ENCODE measurements around the gene TLL2. TPM values are rescaled to one million over a fixed set of nuclear protein-coding genes. Genes with fewer than 3 reads are reported as not detected.

Gene TLL2
- polyA plus RNA-seq, 2 of the 4 experiments (the other 2 are of a cell fraction): 0.08 to 0.13 TPM

DNA sequence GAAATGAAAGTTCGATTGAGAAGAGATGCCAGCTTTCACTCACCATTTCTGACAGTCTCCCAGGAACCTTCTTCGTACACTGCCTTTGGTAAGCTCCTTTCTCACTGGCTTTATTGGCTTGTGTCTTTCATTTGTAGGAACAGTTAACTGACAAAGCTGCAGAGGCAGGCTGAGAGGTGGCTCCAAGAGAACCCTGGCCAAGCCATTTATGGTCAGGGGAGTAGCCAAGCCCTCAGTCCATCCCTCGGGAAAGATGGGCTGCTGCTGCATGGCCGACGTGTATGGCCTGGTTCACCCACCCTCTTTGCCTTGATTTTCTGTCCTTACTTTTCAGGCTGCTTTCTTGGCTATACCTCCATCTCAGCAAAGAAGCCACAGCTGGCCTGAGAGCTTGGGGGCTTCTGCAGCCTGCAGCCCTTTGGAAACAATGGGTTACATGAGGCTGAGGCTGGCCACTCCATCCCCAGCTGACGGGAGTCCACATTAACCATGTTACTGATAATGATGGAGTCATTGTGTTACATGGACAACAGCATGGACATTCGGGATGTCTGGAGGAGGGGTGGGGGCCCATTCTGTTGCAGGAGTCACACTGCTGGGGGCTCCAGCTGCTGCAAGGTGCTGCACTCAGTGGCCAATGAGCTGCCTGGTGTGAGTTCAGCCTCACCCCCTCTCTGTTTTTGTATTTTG, 154.7 kb downstream of the TLL2 start, which contains the start of gene OPALIN:
OPALIN (minus strand) TSS at position 152 of the 690 bp plus-strand sequence; CDS start at position 46, 106 bp downstream.
- DNase-seq (ENCODE audit: low read depth in 1 of 2, low spot score in 1 of 2): no peak
- Histone ChIP-seq H3K4me3 (no peak within 1 kb of the TSS), H3K4me2 (no peak within 1 kb of the TSS), H3K4me1 (no peaks in the 10 kb centered on the region), H3K9me3 (no peaks in the 10 kb centered on the region), H3K27ac (no peak within 1 kb of the TSS)
- FAIRE-seq: no peak
- no peak for ATAC-seq
- ChIA-PET CTCF (interaction anchor here (1.3 to 3.2 kb wide), 3 partner anchors 12 to 24 kb away, joined by 3 to 17 read pairs (median 3); no protein-coding TSS in a partner anchor), POLR2A (no interaction called here)
- 25% methylated on average over 7 of the region's 7 CpGs for WGBS (ENCODE audit: missing lambda C conversion rate)
- TF ChIP-seq PHF8 (IDR thresholded peaks at IDR 0.05; ENCODE audit: borderline replicate concordance, low read depth) (no peak), RARB (CRISPR knock-in tag; IDR thresholded peaks at IDR 0.05) (no peak), RNF2 (IDR thresholded peaks at IDR 0.05; ENCODE audit: borderline replicate concordance, low read depth) (no peak), NFE2L2 (conservative IDR thresholded peaks at IDR 0.05; ENCODE audit: low read length) (no peak), FOSL2 (IDR thresholded peaks at IDR 0.05) (no peak), FOSL2 (CRISPR knock-in tag; IDR thresholded peaks at IDR 0.05) (no peak)
- TF ChIP-seq, protein P1, sequence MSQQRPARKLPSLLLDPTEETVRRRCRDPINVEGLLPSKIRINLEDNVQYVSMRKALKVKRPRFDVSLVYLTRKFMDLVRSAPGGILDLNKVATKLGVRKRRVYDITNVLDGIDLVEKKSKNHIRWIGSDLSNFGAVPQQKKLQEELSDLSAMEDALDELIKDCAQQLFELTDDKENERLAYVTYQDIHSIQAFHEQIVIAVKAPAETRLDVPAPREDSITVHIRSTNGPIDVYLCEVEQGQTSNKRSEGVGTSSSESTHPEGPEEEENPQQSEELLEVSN (IDR thresholded peaks at IDR 0.05; ENCODE audit: borderline replicate concordance, low read depth): no peak
- TF ChIP-seq, protein P2, sequence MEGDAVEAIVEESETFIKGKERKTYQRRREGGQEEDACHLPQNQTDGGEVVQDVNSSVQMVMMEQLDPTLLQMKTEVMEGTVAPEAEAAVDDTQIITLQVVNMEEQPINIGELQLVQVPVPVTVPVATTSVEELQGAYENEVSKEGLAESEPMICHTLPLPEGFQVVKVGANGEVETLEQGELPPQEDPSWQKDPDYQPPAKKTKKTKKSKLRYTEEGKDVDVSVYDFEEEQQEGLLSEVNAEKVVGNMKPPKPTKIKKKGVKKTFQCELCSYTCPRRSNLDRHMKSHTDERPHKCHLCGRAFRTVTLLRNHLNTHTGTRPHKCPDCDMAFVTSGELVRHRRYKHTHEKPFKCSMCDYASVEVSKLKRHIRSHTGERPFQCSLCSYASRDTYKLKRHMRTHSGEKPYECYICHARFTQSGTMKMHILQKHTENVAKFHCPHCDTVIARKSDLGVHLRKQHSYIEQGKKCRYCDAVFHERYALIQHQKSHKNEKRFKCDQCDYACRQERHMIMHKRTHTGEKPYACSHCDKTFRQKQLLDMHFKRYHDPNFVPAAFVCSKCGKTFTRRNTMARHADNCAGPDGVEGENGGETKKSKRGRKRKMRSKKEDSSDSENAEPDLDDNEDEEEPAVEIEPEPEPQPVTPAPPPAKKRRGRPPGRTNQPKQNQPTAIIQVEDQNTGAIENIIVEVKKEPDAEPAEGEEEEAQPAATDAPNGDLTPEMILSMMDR (IDR thresholded peaks at IDR 0.05): no peak

DNA sequence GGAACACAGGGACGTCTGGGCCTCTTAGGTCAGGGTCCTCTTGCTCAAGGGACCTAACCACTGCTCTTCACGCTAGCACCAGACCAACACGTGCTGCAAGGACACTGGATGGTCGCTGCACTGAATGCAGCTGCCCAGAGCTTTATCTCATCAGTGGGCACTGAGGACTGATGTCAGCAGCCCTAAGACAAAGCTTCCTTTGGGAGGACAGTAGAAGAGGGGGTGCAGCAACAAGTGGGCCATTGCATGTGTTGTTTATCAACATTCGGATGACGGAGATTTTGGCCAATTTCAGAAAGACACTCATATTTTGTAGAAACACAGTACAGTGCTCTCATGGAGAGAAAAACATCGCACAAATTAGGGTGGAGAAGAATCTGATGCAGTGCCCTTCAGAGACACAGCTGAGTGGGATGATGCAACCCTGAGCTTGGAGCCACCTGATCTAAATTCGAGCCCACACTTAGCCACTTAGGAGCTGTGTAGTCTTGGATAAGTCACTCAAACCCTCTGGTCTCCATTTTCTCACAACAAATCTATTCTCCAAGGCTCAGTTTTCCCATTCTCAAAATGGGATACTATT, 156.6 kb downstream of the TLL2 start:
- WGBS (ENCODE audit: missing lambda C conversion rate): 23% methylated on average over 8 of the region's 8 CpGs
- Histone ChIP-seq H3K9me3 (no peaks in the 10 kb centered on the region), H3K4me2 (no peak overlapping the region), H3K4me3 (no peak overlapping the region), H3K4me1 (no peaks in the 10 kb centered on the region), H3K27ac (no peak overlapping the region)
- ATAC-seq: no peak
- POLR2A ChIA-PET: no interaction called here
- CTCF ChIA-PET: interaction anchor here (1.3 to 3.2 kb wide), 5 partner anchors 9 to 154 kb away, joined by 4 to 17 read pairs (median 5); no protein-coding TSS in a partner anchor
- DNase-seq (ENCODE audit: low read depth in 1 of 2, low spot score in 1 of 2): no peak
- no peak for TF ChIP-seq POLR2AphosphoS2 (conservative IDR thresholded peaks at IDR 0.05; ENCODE audit: low read length)
- no peak for TF ChIP-seq KDM5A (IDR thresholded peaks at IDR 0.05)
- no peak for TF ChIP-seq MYC (IDR thresholded peaks at IDR 0.05; ENCODE audit: borderline replicate concordance, low read length)
- TF ChIP-seq TFCP2L1 (CRISPR knock-in tag; IDR thresholded peaks at IDR 0.05): no peak
- TF ChIP-seq CHD2 (IDR thresholded peaks at IDR 0.05; ENCODE audit: low read length, partially characterized antibody): no peak
- TF ChIP-seq SMC3 (IDR thresholded peaks at IDR 0.05): no peak
- TF ChIP-seq BHLHE40 (IDR thresholded peaks at IDR 0.05; ENCODE audit: low read depth, low read length): no peak
- no peak for TF ChIP-seq CBX2 (IDR thresholded peaks at IDR 0.05; ENCODE audit: borderline replicate concordance, low read depth)
- TF ChIP-seq, protein P3, sequence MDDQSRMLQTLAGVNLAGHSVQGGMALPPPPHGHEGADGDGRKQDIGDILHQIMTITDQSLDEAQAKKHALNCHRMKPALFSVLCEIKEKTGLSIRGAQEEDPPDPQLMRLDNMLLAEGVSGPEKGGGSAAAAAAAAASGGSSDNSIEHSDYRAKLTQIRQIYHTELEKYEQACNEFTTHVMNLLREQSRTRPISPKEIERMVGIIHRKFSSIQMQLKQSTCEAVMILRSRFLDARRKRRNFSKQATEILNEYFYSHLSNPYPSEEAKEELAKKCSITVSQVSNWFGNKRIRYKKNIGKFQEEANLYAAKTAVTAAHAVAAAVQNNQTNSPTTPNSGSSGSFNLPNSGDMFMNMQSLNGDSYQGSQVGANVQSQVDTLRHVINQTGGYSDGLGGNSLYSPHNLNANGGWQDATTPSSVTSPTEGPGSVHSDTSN (IDR thresholded peaks at IDR 0.05): no peak
- no peak for TF ChIP-seq ZFP36 (IDR thresholded peaks at IDR 0.05; ENCODE audit: borderline replicate concordance, partially characterized antibody)
- TF ChIP-seq CBX8 (IDR thresholded peaks at IDR 0.05): no peak
- no peak for TF ChIP-seq JUN (IDR thresholded peaks at IDR 0.05)
- no peak for TF ChIP-seq ZNF302 (CRISPR knock-in tag; IDR thresholded peaks at IDR 0.05)
- TF ChIP-seq ZSCAN20 (CRISPR knock-in tag; IDR thresholded peaks at IDR 0.05): no peak
- no peak for FAIRE-seq
